HEK293 (cell line): ENCODE measurements around the gene MGAT4A.

ENCODE experiments used
- CTCF ChIA-PET: fragments of 350-600 bp; formaldehyde crosslinking; extraction: SDS; loops from one replicate; lab custom pipeline; 2021; ENCODE audit warnings: antibody characterized with exemption; lab: Yijun Ruan, JAX
- POLR2A ChIA-PET: fragments of 300-600 bp; formaldehyde crosslinking; extraction: SDS; loops from one replicate; lab custom pipeline; 2020; ENCODE audit warnings: antibody characterized with exemption, inconsistent platforms; lab: Yijun Ruan, JAX
- H3K27ac ChIP-seq: fragments of 200-500 bp; sonication (Bioruptor generic); 2 replicates; pipeline ENCODE4 v1.5.1; 2014; ENCODE audit warnings: low read depth, low read length, control low read depth, inconsistent platforms; ENCODE audit errors: extremely low read depth
- H3K36me3 ChIP-seq, 2 experiments: fragments of 200-500 bp in 1 of 2; sonication (Bioruptor generic) in 1 of 2; 1 replicate in 1 of 2; 2 replicates in 1 of 2; pipeline ENCODE4 v1.5.1; 2014 to 2017; ENCODE audit warnings: inconsistent platforms in 2 of 2, low read length in 2 of 2; ENCODE audit not compliant: control insufficient read depth in 2 of 2, insufficient read depth in 1 of 2
- H3K4me1 ChIP-seq: fragments of 200-500 bp; sonication (Bioruptor generic); 2 replicates; pipeline ENCODE4 v1.5.1; 2014; ENCODE audit warnings: mild to moderate bottlenecking, low read length, inconsistent platforms; ENCODE audit not compliant: control insufficient read depth, insufficient read depth
- H3K4me3 ChIP-seq: 2 replicates; pipeline ENCODE4 v1.5.1; 2011; ENCODE audit warnings: low read depth, mild to moderate bottlenecking, control low read depth, low read length, moderate library complexity
- H3K9me3 ChIP-seq: fragments of 200-500 bp; sonication (Bioruptor generic); 2 replicates; pipeline ENCODE4 v1.5.1; 2014; ENCODE audit warnings: low read depth, low read length, inconsistent platforms; ENCODE audit not compliant: control insufficient read depth, insufficient read depth
- GLIS2 ChIP-seq: fragments of 450-650 bp; formaldehyde crosslinking; IDR thresholded peaks from 2 replicates; pipeline ENCODE4 v1.5.1; 2016; ENCODE audit warnings: missing biosample characterization, missing genetic modification characterization
- PATZ1 ChIP-seq: fragments of 450-650 bp; formaldehyde crosslinking; IDR thresholded peaks from 2 replicates; pipeline ENCODE4 v1.5.1; 2016; ENCODE audit warnings: missing biosample characterization, missing genetic modification characterization
- PBX3 ChIP-seq: sonication (generic); formaldehyde crosslinking; IDR thresholded peaks from 2 replicates; pipeline ENCODE4 v1.8.1; 2022; ENCODE audit warnings: mild to moderate bottlenecking, moderate library complexity, missing genetic modification reagents
- PRDM6 ChIP-seq: fragments of 450-650 bp; formaldehyde crosslinking; IDR thresholded peaks from 2 replicates; pipeline ENCODE4 v1.5.1; 2017; ENCODE audit warnings: missing biosample characterization, missing genetic modification characterization
- RBAK ChIP-seq: fragments of 450-650 bp; formaldehyde crosslinking; IDR thresholded peaks from 2 replicates; pipeline ENCODE4 v1.5.1; 2016; ENCODE audit warnings: missing biosample characterization, missing genetic modification characterization
- TCF7L2 ChIP-seq: IDR thresholded peaks from 2 replicates; pipeline ENCODE4 v1.6.1; 2011; ENCODE audit warnings: low read depth, mild to moderate bottlenecking, inconsistent platforms, low read length, moderate library complexity, borderline replicate concordance
- TSHZ1 ChIP-seq: fragments of 450-650 bp; formaldehyde crosslinking; IDR thresholded peaks from 2 replicates; pipeline ENCODE4 v1.5.1; 2016; ENCODE audit warnings: missing biosample characterization, missing genetic modification characterization, borderline replicate concordance
- ZEB2 ChIP-seq: fragments of 450-650 bp; formaldehyde crosslinking; IDR thresholded peaks from 2 replicates; pipeline ENCODE4 v1.5.1; 2016; ENCODE audit warnings: missing biosample characterization, missing genetic modification characterization
- ZIC2 ChIP-seq: fragments of 450-650 bp; formaldehyde crosslinking; IDR thresholded peaks from 2 replicates; pipeline ENCODE4 v1.5.1; 2016; ENCODE audit warnings: missing biosample characterization, missing genetic modification characterization
- ZNF169 ChIP-seq: fragments of 450-650 bp; formaldehyde crosslinking; IDR thresholded peaks from 2 replicates; pipeline ENCODE4 v1.5.1; 2016; ENCODE audit warnings: missing biosample characterization, missing genetic modification characterization
- ZNF175 ChIP-seq: fragments of 450-650 bp; formaldehyde crosslinking; IDR thresholded peaks from 2 replicates; pipeline ENCODE4 v1.5.1; 2016; ENCODE audit warnings: missing biosample characterization, missing genetic modification characterization
- ZNF184 ChIP-seq: fragments of 450-650 bp; IDR thresholded peaks from 2 replicates; pipeline ENCODE4 v1.5.1; 2018; ENCODE audit warnings: missing biosample characterization, mild to moderate bottlenecking, missing genetic modification characterization
- ZNF354C ChIP-seq: fragments of 450-650 bp; formaldehyde crosslinking; IDR thresholded peaks from 2 replicates; pipeline ENCODE4 v1.5.1; 2016; ENCODE audit warnings: missing biosample characterization, missing genetic modification characterization, low read depth, borderline replicate concordance
- ZNF391 ChIP-seq: fragments of 450-650 bp; formaldehyde crosslinking; IDR thresholded peaks from 2 replicates; pipeline ENCODE4 v1.5.1; 2016; ENCODE audit warnings: low read depth, missing biosample characterization, missing genetic modification characterization, borderline replicate concordance
- ZNF394 ChIP-seq: fragments of 450-650 bp; formaldehyde crosslinking; IDR thresholded peaks from 2 replicates; pipeline ENCODE4 v1.5.1; 2016; ENCODE audit warnings: missing biosample characterization, missing genetic modification characterization, mild to moderate bottlenecking, moderate library complexity, borderline replicate concordance
- ZNF398 ChIP-seq: fragments of 450-650 bp; formaldehyde crosslinking; IDR thresholded peaks from 2 replicates; pipeline ENCODE4 v1.5.1; 2017; ENCODE audit warnings: missing biosample characterization, missing genetic modification characterization
- ZNF555 ChIP-seq: fragments of 450-650 bp; formaldehyde crosslinking; conservative IDR thresholded peaks from 2 replicates; pipeline ENCODE4 v1.5.1; 2017; ENCODE audit warnings: missing biosample characterization, mild to moderate bottlenecking, missing genetic modification characterization, inconsistent platforms
- ZNF558 ChIP-seq: fragments of 450-650 bp; formaldehyde crosslinking; IDR thresholded peaks from 2 replicates; pipeline ENCODE4 v1.5.1; 2016; ENCODE audit warnings: missing biosample characterization, missing genetic modification characterization
- ZNF580 ChIP-seq: fragments of 450-650 bp; formaldehyde crosslinking; IDR thresholded peaks from 2 replicates; pipeline ENCODE4 v1.5.1; 2016; ENCODE audit warnings: missing biosample characterization, missing genetic modification characterization
- ZNF623 ChIP-seq: fragments of 450-650 bp; formaldehyde crosslinking; IDR thresholded peaks from 2 replicates; pipeline ENCODE4 v1.5.1; 2016; ENCODE audit warnings: missing biosample characterization, missing genetic modification characterization
- ZNF629 ChIP-seq: fragments of 450-650 bp; formaldehyde crosslinking; IDR thresholded peaks from 2 replicates; pipeline ENCODE4 v1.5.1; 2017; ENCODE audit warnings: missing biosample characterization, missing genetic modification characterization
- ZNF777 ChIP-seq: fragments of 450-650 bp; formaldehyde crosslinking; IDR thresholded peaks from 2 replicates; pipeline ENCODE4 v1.5.1; 2017; ENCODE audit warnings: missing biosample characterization, missing genetic modification characterization, borderline replicate concordance
- ZSCAN4 ChIP-seq: fragments of 450-650 bp; formaldehyde crosslinking; IDR thresholded peaks from 2 replicates; pipeline ENCODE4 v1.5.1; 2017; ENCODE audit warnings: missing biosample characterization, missing genetic modification characterization

The MGAT4A gene

GRCh38 chr2:98579926-98580325 is 151.0 kb downstream of the MGAT4A start:
- CTCF ChIA-PET = interaction anchor here (0.6 to 1.6 kb wide), 5 partner anchors 9 to 1681 kb away, joined by 3 to 6 read pairs (median 4); no protein-coding TSS in a partner anchor
- no peak for TF ChIP-seq ZNF184 (tag by site-specific recombination)
- no peak for TF ChIP-seq ZNF629 (tag by site-specific recombination)
- TF ChIP-seq ZNF394 (tag by site-specific recombination) = no peak
- no peak for TF ChIP-seq ZNF175 (tag by site-specific recombination)
- TF ChIP-seq PATZ1 (tag by site-specific recombination) = no peak
- TF ChIP-seq ZSCAN4 (tag by site-specific recombination) = no peak
- TF ChIP-seq TCF7L2 = no peak
- no peak for TF ChIP-seq GLIS2 (tag by site-specific recombination)
- no peak for TF ChIP-seq PBX3 (CRISPR knock-in tag)
- no peak for TF ChIP-seq ZNF558 (tag by site-specific recombination)
- no peak for TF ChIP-seq ZIC2 (tag by site-specific recombination)
- no peak for TF ChIP-seq ZNF623 (tag by site-specific recombination)
- TF ChIP-seq ZNF169 (tag by site-specific recombination) = no peak
- TF ChIP-seq PRDM6 = no peak
- no peak for TF ChIP-seq ZNF555 (tag by site-specific recombination)
- no peak for TF ChIP-seq ZNF777 (tag by site-specific recombination)
- no peak for TF ChIP-seq RBAK (tag by site-specific recombination)
- TF ChIP-seq ZNF391 (tag by site-specific recombination) = no peak
- TF ChIP-seq ZNF354C (tag by site-specific recombination) = no peak

GRCh38 chr2:98578231-98578630 is 152.7 kb downstream of the MGAT4A start:
- Histone ChIP-seq H3K27ac (no peak overlapping the region), H3K4me1 (no peaks in the 10 kb centered on the region), H3K36me3 (peaks cover 0 to 63% of the 10 kb centered on the region in 2 experiments; a peak in 1 of 3 replicates), H3K9me3 (no peaks in the 10 kb centered on the region), H3K4me3 (no peak overlapping the region)
- ChIA-PET POLR2A (no interaction called here), CTCF (no interaction called here)
- TF ChIP-seq GLIS2 (tag by site-specific recombination) = no peak
- TF ChIP-seq ZNF580 = no peak
- no peak for TF ChIP-seq ZEB2 (tag by site-specific recombination)
- TF ChIP-seq TSHZ1 (tag by site-specific recombination) = no peak
- TF ChIP-seq ZNF398 (tag by site-specific recombination) = no peak

More at GRCh38 chr2:98579926-98580325, 151.0 kb downstream of the MGAT4A start:
- no peaks in the 10 kb centered on the region for H3K4me1 ChIP-seq
- POLR2A ChIA-PET = no interaction called here
- H3K4me3 ChIP-seq = no peak overlapping the region
- H3K36me3 ChIP-seq = peaks cover 0 to 63% of the 10 kb centered on the region in 2 experiments; a peak in 1 of 3 replicates
- H3K27ac ChIP-seq = no peak overlapping the region
- no peaks in the 10 kb centered on the region for H3K9me3 ChIP-seq
